Liver (tissue), 9 donors: ENCODE measurements around the gene ZNF343. TPM values are rescaled to one million over a fixed set of nuclear protein-coding genes. Genes with fewer than 3 reads are reported as not detected.

Source experiments
- DNase-seq: peaks from one replicate; pipeline ENCODE4 v3.0.0-alpha.2; 2017; ENCODE audit warnings: low spot score
- H3K27ac ChIP-seq, 2 donors: one replicate each; pipeline ENCODE4 v1.7.0; 2013; ENCODE audit warnings: inconsistent platforms in 2 of 2, low read length in 2 of 2, control low read depth in 1 of 2, low read depth in 1 of 2, mild to moderate bottlenecking in 1 of 2
- H3K27me3 ChIP-seq, 4 donors: one replicate each; pipeline versions ENCODE4 v1.6.1 to v1.7.0; 2013; ENCODE audit warnings: low read length in 3 of 4, inconsistent platforms in 1 of 4, mild to moderate bottlenecking in 1 of 4, moderate library complexity in 1 of 4; ENCODE audit not compliant: control insufficient read depth in 4 of 4, insufficient read depth in 4 of 4
- H3K36me3 ChIP-seq, 4 donors: one replicate each; pipeline versions ENCODE4 v1.6.1 to v1.7.0; 2013; ENCODE audit warnings: low read length in 3 of 4, mild to moderate bottlenecking in 3 of 4, low read depth in 1 of 4, moderate library complexity in 1 of 4; ENCODE audit not compliant: control insufficient read depth in 4 of 4, insufficient read depth in 3 of 4
- H3K4me1 ChIP-seq, 4 donors: one replicate each; pipeline versions ENCODE4 v1.6.1 to v1.7.0; 2013; ENCODE audit warnings: low read length in 3 of 4, mild to moderate bottlenecking in 3 of 4, moderate library complexity in 1 of 4; ENCODE audit not compliant: control insufficient read depth in 4 of 4, insufficient read depth in 4 of 4
- H3K4me3 ChIP-seq, 3 donors: one replicate each; pipeline versions ENCODE4 v1.6.1 to v1.7.0; 2013; ENCODE audit warnings: low read length in 3 of 3, control low read depth in 1 of 3, low read depth in 1 of 3, mild to moderate bottlenecking in 1 of 3
- H3K9ac ChIP-seq, 2 donors: one replicate each; pipeline ENCODE4 v1.7.0; 2013; ENCODE audit warnings: low read length in 2 of 2, mild to moderate bottlenecking in 2 of 2, moderate library complexity in 2 of 2, control low read depth in 1 of 2, low read depth in 1 of 2
- H3K9me3 ChIP-seq, 4 donors: one replicate each; pipeline versions ENCODE4 v1.6.1 to v1.7.0; 2013; ENCODE audit warnings: low read length in 3 of 4; ENCODE audit not compliant: control insufficient read depth in 4 of 4
- EGR1 ChIP-seq, 2 donors: IDR thresholded peaks; 2 replicates each; pipeline ENCODE4 v1.6.1; 2016 to 2018; ENCODE audit warnings: antibody characterized with exemption in 2 of 2, low read depth in 2 of 2
- FOXA1 ChIP-seq: IDR thresholded peaks from 2 replicates; pipeline ENCODE4 v1.6.1; 2016; ENCODE audit warnings: antibody characterized with exemption
- FOXA2 ChIP-seq: IDR thresholded peaks from 2 replicates; pipeline ENCODE4 v1.6.1; 2016; ENCODE audit warnings: antibody characterized with exemption
- GABPA ChIP-seq, 2 donors: IDR thresholded peaks in 1 of 2; conservative IDR thresholded peaks in 1 of 2; 2 replicates each; pipeline ENCODE4 v1.6.1; 2016; ENCODE audit warnings: antibody characterized with exemption in 2 of 2, mild to moderate bottlenecking in 1 of 2, moderate library complexity in 1 of 2
- HNF4A ChIP-seq, 2 donors: conservative IDR thresholded peaks; 2 replicates each; pipeline ENCODE4 v1.6.1; 2016; ENCODE audit warnings: antibody characterized with exemption in 2 of 2, mild to moderate bottlenecking in 2 of 2
- JUND ChIP-seq, 2 donors: IDR thresholded peaks; 2 replicates each; pipeline ENCODE4 v1.6.1; 2016; ENCODE audit warnings: antibody characterized with exemption in 2 of 2
- NR2F2 ChIP-seq: IDR thresholded peaks from 2 replicates; pipeline ENCODE4 v1.6.1; 2016; ENCODE audit warnings: antibody characterized with exemption
- RAD21 ChIP-seq, 2 donors: IDR thresholded peaks; 2 replicates each; pipeline ENCODE4 v1.6.1; 2016; ENCODE audit warnings: antibody characterized with exemption in 2 of 2, mild to moderate bottlenecking in 2 of 2
- RXRA ChIP-seq, 2 donors: IDR thresholded peaks; 2 replicates each; pipeline ENCODE4 v1.6.1; 2017 to 2018; ENCODE audit warnings: antibody characterized with exemption in 2 of 2, mild to moderate bottlenecking in 1 of 2
- SP1 ChIP-seq: IDR thresholded peaks from 2 replicates; pipeline ENCODE4 v1.6.1; 2018; ENCODE audit warnings: antibody characterized with exemption, mild to moderate bottlenecking
- TAF1 ChIP-seq: conservative IDR thresholded peaks from 2 replicates; pipeline ENCODE4 v1.6.1; 2016; ENCODE audit warnings: antibody characterized with exemption, mild to moderate bottlenecking
- YY1 ChIP-seq: IDR thresholded peaks from 2 replicates; pipeline ENCODE4 v1.6.1; 2016; ENCODE audit warnings: antibody characterized with exemption, mild to moderate bottlenecking
- WGBS: extraction: QIAGEN DNeasy Blood & Tissue Kit; methylation state at CpG from one replicate; pipeline ENCODE4 v1.1.7; 2013; 5-methylcytosine and 5-hydroxymethylcytosine counted together
- polyA plus RNA-seq, 2 donors: library from polyadenylated mRNA; stranded (reverse) in 1 of 2; unstranded in 1 of 2; fragments of 200-250 nt in 1 of 2; fragments of >200 nt in 1 of 2; fragmentation: Nextera tagmentation in 1 of 2; extraction: Ambion mirVana in 1 of 2; gene quantifications; one replicate each; pipeline versions ENCODE4 v1.2.1 to v1.2.3, GENCODE V29; 2013 to 2015
- total RNA-seq, 2 donors: library from RNA; depleted of rRNA; stranded (reverse); fragments of >200 nt; gene quantifications; one replicate each; pipeline ENCODE4 v1.2.3, GENCODE V29; 2014
- TF ChIP-seq, protein P1 (sequence below): IDR thresholded peaks from 2 replicates; pipeline ENCODE4 v1.6.1; 2016; ENCODE audit warnings: antibody characterized with exemption
- TF ChIP-seq, protein P2 (sequence below): IDR thresholded peaks from 2 replicates; pipeline ENCODE4 v1.6.1; 2016; ENCODE audit warnings: antibody characterized with exemption
- TF ChIP-seq, protein P3 (sequence below): IDR thresholded peaks from 2 replicates; pipeline ENCODE4 v1.6.1; 2016; ENCODE audit warnings: antibody characterized with exemption
- TF ChIP-seq, protein P4 (sequence below): IDR thresholded peaks from 2 replicates; pipeline ENCODE4 v1.6.1; 2016; ENCODE audit warnings: antibody characterized with exemption, mild to moderate bottlenecking
- TF ChIP-seq, protein P5 (sequence below): fragments of 150-350 bp; IDR thresholded peaks from 2 replicates; pipeline ENCODE4 v1.5.1; 2017; ENCODE audit warnings: improper control_type of control experiment, low read depth, low read length; ENCODE audit not compliant: missing input control
- donor health status: healthy.
- donor health status: healthy.
- donor health status: healthy.
- donor health status: healthy.
- donor health status: healthy.

Gene ZNF343
- total and polyA plus RNA-seq, 4 donors: 3.3 to 10.5 (median 4.2) TPM

DNA sequence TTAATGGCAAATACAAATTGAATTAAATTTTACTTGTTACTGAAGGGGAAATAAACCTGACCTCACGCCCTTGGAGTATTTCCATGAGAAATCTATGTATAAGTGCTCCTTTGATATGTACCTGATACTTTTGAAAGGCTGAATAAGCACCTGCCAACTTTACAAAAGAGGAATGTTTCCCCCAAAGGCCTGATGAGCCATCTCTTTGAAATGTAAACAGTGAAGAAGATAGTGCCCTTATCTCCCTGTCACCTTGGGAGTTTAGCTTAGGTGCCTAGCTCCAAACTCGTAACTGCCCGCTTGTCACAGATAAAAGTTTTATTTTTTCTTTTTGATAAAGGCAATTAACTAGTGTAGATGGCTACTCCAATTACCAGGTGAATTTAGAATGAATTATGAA, 1.1 kb upstream of the ZNF343 start:
- DNase-seq: no peak
- 91% methylated on average over 3 of the region's 3 CpGs for WGBS
- TF ChIP-seq JUND (IDR thresholded peaks at IDR 0.05): no peak
- TF ChIP-seq EGR1 (IDR thresholded peaks at IDR 0.05; ENCODE audit: low read depth in 2 of 2): no peak
- TF ChIP-seq, protein P1, sequence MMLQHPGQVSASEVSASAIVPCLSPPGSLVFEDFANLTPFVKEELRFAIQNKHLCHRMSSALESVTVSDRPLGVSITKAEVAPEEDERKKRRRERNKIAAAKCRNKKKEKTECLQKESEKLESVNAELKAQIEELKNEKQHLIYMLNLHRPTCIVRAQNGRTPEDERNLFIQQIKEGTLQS: no peak
- no peak for TF ChIP-seq YY1
- TF ChIP-seq GABPA (IDR thresholded peaks at IDR 0.05 in 1 of 2, conservative IDR thresholded peaks at IDR 0.05 in 1 of 2): no peak
- TF ChIP-seq FOXA1: no peak

DNA sequence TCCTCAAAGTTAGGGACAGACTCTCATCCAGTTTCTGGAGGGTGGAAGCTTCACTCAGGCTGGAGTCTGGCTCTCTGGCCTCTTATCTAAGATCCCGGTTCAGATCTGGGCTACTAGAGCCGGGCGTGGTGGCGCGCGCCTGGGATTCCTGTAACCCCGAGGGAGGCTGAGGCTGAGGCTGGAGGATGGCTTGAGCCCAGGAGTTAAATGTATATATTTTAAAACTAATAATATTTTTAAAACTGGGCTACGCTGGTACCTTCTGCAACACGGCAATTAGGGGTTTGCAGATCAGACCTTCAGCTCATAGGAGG, 710 bp upstream of the ZNF343 start:
- peak overlapping the region; percentile 59 to 77 for H3K27ac ChIP-seq
- 65% methylated on average over 9 of the region's 9 CpGs for WGBS
- H3K4me1 ChIP-seq: peaks cover 3 to 15% (median 9%) of the 10 kb centered on the region in 4 donors
- no peak for DNase-seq
- no peaks in the 10 kb centered on the region for H3K9me3 ChIP-seq
- peak overlapping the region; percentile 76 to 93 for H3K9ac ChIP-seq
- peak overlapping the region; percentile 66 to 84 (median 71) for H3K4me3 ChIP-seq
- no peaks in the 10 kb centered on the region for H3K27me3 ChIP-seq
- H3K36me3 ChIP-seq: no peaks in the 10 kb centered on the region
- TF ChIP-seq, protein P2, sequence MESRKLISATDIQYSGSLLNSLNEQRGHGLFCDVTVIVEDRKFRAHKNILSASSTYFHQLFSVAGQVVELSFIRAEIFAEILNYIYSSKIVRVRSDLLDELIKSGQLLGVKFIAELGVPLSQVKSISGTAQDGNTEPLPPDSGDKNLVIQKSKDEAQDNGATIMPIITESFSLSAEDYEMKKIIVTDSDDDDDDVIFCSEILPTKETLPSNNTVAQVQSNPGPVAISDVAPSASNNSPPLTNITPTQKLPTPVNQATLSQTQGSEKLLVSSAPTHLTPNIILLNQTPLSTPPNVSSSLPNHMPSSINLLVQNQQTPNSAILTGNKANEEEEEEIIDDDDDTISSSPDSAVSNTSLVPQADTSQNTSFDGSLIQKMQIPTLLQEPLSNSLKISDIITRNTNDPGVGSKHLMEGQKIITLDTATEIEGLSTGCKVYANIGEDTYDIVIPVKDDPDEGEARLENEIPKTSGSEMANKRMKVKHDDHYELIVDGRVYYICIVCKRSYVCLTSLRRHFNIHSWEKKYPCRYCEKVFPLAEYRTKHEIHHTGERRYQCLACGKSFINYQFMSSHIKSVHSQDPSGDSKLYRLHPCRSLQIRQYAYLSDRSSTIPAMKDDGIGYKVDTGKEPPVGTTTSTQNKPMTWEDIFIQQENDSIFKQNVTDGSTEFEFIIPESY: no peak
- TF ChIP-seq RXRA (IDR thresholded peaks at IDR 0.05) (no peak), RAD21 (IDR thresholded peaks at IDR 0.05) (no peak), EGR1 (IDR thresholded peaks at IDR 0.05; ENCODE audit: low read depth in 2 of 2) (no peak), NR2F2 (no peak), SP1 (no peak), GABPA (IDR thresholded peaks at IDR 0.05 in 1 of 2, conservative IDR thresholded peaks at IDR 0.05 in 1 of 2) (no peak), TAF1 (no peak), FOXA2 (no peak)
- TF ChIP-seq, protein P3, sequence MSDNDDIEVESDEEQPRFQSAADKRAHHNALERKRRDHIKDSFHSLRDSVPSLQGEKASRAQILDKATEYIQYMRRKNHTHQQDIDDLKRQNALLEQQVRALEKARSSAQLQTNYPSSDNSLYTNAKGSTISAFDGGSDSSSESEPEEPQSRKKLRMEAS: no peak
- TF ChIP-seq, protein P1: no peak

More for the DNA sequence above, 1.1 kb upstream of the ZNF343 start:
- Histone ChIP-seq H3K4me3 (no peak overlapping the region), H3K9ac (no peak overlapping the region), H3K36me3 (no peaks in the 10 kb centered on the region), H3K4me1 (peaks cover 3 to 15% (median 9%) of the 10 kb centered on the region in 4 donors), H3K27ac (no peak overlapping the region), H3K27me3 (no peaks in the 10 kb centered on the region), H3K9me3 (no peaks in the 10 kb centered on the region)

DNA sequence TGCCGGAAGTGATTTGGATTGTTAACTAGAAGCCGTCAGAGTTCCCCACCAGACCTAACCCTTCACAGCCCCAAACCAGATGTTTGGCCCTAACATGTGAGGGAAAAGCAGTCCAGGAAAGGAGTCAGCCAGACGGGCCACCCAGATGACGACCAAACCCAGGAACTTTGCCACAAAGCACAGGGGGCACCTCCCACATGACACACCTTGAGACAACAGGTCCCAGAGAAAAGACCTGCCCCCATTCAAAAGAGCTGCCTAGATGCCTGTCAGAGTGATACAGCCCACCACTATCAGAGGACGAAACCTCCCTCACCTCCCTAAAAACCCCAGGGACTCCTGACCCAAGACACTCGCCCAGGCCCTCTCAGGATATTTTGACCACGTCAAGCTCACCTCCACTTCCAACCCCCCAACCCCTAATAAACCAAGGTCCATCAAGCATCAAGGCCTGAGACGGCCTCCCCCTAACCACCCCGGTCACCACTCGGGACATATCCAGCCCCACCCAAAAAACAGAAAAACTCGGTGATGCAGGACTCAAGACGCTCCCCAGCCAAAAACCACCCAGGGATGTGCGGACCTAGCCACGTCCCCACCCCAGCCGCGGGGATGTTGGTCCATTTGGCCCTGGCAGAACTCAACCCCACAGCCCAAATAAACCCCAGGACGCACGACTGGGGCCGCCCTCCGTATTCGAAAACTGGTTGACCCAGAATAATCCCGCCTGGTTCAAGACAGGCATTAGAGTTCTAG, 662 bp downstream of the ZNF343 start:
- Histone ChIP-seq H3K4me1 (peaks cover 3 to 15% (median 9%) of the 10 kb centered on the region in 4 donors), H3K36me3 (no peaks in the 10 kb centered on the region), H3K27me3 (no peaks in the 10 kb centered on the region), H3K27ac (peak overlapping the region; percentile 59 to 77), H3K9ac (peak overlapping the region; percentile 76 to 93), H3K9me3 (no peaks in the 10 kb centered on the region), H3K4me3 (peak overlapping the region; percentile 66 to 84 (median 71))
- no peak for DNase-seq
- 15% methylated on average over 22 of the region's 22 CpGs for WGBS
- TF ChIP-seq, protein P4, sequence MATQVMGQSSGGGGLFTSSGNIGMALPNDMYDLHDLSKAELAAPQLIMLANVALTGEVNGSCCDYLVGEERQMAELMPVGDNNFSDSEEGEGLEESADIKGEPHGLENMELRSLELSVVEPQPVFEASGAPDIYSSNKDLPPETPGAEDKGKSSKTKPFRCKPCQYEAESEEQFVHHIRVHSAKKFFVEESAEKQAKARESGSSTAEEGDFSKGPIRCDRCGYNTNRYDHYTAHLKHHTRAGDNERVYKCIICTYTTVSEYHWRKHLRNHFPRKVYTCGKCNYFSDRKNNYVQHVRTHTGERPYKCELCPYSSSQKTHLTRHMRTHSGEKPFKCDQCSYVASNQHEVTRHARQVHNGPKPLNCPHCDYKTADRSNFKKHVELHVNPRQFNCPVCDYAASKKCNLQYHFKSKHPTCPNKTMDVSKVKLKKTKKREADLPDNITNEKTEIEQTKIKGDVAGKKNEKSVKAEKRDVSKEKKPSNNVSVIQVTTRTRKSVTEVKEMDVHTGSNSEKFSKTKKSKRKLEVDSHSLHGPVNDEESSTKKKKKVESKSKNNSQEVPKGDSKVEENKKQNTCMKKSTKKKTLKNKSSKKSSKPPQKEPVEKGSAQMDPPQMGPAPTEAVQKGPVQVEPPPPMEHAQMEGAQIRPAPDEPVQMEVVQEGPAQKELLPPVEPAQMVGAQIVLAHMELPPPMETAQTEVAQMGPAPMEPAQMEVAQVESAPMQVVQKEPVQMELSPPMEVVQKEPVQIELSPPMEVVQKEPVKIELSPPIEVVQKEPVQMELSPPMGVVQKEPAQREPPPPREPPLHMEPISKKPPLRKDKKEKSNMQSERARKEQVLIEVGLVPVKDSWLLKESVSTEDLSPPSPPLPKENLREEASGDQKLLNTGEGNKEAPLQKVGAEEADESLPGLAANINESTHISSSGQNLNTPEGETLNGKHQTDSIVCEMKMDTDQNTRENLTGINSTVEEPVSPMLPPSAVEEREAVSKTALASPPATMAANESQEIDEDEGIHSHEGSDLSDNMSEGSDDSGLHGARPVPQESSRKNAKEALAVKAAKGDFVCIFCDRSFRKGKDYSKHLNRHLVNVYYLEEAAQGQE: no peak
- TF ChIP-seq TAF1: no peak
- TF ChIP-seq, protein P5, sequence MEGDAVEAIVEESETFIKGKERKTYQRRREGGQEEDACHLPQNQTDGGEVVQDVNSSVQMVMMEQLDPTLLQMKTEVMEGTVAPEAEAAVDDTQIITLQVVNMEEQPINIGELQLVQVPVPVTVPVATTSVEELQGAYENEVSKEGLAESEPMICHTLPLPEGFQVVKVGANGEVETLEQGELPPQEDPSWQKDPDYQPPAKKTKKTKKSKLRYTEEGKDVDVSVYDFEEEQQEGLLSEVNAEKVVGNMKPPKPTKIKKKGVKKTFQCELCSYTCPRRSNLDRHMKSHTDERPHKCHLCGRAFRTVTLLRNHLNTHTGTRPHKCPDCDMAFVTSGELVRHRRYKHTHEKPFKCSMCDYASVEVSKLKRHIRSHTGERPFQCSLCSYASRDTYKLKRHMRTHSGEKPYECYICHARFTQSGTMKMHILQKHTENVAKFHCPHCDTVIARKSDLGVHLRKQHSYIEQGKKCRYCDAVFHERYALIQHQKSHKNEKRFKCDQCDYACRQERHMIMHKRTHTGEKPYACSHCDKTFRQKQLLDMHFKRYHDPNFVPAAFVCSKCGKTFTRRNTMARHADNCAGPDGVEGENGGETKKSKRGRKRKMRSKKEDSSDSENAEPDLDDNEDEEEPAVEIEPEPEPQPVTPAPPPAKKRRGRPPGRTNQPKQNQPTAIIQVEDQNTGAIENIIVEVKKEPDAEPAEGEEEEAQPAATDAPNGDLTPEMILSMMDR: no peak
- TF ChIP-seq YY1: no peak
- no peak for TF ChIP-seq SP1
- no peak for TF ChIP-seq HNF4A (conservative IDR thresholded peaks at IDR 0.05)
- no peak for TF ChIP-seq EGR1 (IDR thresholded peaks at IDR 0.05; ENCODE audit: low read depth in 2 of 2)
- no peak for TF ChIP-seq GABPA (IDR thresholded peaks at IDR 0.05 in 1 of 2, conservative IDR thresholded peaks at IDR 0.05 in 1 of 2)
- TF ChIP-seq, protein P3: no peak
